ENCODE results near the gene USP31.
A peak's percentile ranks its signal among the peaks of the same experiment; 100 is the strongest.

Gene USP31

DNA sequence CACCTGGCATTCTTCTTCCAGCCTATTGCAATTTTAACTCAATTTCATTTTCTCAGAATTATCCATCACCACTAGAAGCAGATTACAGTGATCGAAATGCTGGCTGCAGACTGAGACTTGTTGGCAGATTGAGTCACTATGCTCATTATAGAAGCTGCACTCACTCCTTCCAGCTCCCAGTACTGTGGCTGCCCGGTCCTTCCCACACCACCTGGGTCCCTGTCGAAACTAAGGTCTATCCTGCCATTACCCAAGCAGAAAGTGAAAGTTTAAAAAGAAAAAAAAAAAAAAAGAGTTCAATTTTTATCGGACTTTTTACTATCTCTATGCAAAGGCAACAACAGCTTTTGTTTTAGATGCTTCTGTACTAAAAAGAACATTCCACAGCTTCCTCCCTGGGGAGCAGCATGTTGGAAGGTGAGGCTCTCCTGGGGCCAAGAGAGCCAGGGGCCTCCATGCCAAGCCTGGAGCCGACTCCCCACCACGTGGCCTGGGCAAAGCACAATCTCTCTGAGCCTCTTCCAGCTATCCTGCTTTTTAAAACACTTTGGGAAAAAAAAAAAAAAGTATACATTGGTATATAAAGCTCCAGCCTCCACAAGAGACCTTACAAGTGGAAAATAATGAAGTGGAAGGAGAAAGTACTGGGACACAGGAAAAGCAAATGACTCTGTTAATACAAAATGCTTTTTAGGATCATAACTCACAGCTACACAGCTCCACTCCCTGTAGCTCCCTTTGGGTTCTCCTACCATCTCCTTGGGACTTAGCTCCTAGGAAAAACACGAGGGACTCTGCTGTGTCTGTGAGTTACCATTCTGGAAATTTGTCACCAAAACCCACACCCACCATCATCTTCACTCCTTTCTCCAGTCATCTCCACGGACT, 77.8 kb downstream of the USP31 start:
- H3K4me3 ChIP-seq (ENCODE audit: low read length), result no peak overlapping the region
- TF ChIP-seq, protein P1, sequence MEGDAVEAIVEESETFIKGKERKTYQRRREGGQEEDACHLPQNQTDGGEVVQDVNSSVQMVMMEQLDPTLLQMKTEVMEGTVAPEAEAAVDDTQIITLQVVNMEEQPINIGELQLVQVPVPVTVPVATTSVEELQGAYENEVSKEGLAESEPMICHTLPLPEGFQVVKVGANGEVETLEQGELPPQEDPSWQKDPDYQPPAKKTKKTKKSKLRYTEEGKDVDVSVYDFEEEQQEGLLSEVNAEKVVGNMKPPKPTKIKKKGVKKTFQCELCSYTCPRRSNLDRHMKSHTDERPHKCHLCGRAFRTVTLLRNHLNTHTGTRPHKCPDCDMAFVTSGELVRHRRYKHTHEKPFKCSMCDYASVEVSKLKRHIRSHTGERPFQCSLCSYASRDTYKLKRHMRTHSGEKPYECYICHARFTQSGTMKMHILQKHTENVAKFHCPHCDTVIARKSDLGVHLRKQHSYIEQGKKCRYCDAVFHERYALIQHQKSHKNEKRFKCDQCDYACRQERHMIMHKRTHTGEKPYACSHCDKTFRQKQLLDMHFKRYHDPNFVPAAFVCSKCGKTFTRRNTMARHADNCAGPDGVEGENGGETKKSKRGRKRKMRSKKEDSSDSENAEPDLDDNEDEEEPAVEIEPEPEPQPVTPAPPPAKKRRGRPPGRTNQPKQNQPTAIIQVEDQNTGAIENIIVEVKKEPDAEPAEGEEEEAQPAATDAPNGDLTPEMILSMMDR (IDR thresholded peaks at IDR 0.05; ENCODE audit: insufficient read depth, low read depth, low read length, missing control alignments), result no peak
- DNase-seq (ENCODE audit: low read depth), result peak; percentile 93

DNA sequence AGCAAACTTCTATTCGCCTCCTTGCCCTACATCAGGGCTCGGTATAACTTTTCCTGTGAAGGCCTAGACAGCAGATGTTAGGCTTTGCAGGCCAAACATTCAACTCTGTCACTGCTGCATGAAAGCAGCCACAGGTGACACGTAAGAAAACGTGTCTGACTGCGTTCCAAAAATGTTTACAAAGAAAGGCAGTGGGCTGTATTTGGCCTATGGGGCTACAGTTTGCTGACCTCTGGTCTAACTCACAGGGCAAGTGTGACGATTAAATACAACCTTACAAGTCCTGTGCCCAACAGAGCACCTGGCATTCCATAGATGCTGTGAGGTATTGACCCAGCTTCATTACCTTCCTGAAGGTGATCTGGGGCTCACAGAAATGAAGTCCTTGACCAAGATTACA, 79.4 kb downstream of the USP31 start:
- TF ChIP-seq, protein P1 (IDR thresholded peaks at IDR 0.05; ENCODE audit: insufficient read depth, low read depth, low read length, missing control alignments), result no peak
- H3K4me3 ChIP-seq (ENCODE audit: low read length), result no peak overlapping the region
- no peak for DNase-seq (ENCODE audit: low read depth)

DNA sequence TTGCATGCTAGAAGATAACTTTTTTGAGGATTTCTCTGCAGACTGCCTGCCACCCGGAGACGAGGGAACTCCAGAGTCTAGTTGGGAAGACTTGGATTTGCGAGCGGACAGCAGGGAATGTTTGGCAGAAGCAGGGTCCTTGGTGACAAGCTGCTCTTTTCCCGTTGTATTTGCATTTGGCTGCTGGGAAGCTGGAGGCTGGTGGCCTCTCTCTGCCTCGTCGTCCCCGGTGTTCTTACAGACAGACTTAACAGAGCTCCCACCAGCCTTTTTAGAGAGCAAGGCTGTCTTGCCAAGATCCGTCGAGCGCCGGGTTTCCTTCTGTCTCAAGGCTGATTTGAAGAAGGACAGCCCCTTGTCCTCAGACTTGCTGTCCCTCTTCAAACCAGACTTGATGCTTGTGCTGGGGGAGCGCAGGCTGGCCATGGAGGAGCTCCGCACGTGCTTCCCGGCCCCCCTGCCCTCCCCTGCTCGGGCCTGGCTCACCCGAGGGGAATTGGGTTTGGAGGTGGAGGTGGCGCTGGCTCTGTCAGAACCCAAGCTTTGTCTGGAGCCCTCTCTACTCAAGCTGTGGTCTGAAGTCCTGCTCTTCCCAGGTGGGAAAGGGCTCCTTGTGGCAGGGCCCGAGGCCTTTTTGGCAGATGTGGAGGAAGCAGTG, 81.0 kb downstream of the USP31 start:
- TF ChIP-seq, protein P1 (IDR thresholded peaks at IDR 0.05; ENCODE audit: insufficient read depth, low read depth, low read length, missing control alignments), result no peak
- no peak for DNase-seq (ENCODE audit: low read depth)

DNA sequence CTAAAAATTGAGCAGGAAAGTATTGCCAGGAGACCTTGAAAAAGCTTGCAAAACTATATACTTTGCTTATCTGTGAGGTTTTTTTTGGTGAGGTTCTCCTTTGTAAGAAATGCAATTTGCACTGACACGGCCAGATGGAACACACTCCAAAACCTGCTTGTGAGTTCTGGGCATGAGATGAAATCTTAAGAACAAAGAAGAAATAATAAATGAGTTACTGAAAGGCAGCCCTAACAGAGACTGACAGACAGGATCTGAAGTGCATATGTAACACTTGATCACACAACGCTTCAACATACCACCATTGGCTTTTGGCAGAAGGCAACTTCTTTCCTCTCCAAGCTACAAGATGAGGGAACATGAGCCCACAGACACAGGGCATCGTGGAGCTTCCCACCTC, 82.6 kb downstream of the USP31 start:
- no peak overlapping the region for H3K4me3 ChIP-seq (ENCODE audit: low read length)
- DNase-seq (ENCODE audit: low read depth), result no peak
- TF ChIP-seq, protein P1 (IDR thresholded peaks at IDR 0.05; ENCODE audit: insufficient read depth, low read depth, low read length, missing control alignments), result no peak

More for the DNA sequence above, 81.0 kb downstream of the USP31 start:
- H3K4me3 ChIP-seq (ENCODE audit: low read length), result no peak overlapping the region

DNA sequence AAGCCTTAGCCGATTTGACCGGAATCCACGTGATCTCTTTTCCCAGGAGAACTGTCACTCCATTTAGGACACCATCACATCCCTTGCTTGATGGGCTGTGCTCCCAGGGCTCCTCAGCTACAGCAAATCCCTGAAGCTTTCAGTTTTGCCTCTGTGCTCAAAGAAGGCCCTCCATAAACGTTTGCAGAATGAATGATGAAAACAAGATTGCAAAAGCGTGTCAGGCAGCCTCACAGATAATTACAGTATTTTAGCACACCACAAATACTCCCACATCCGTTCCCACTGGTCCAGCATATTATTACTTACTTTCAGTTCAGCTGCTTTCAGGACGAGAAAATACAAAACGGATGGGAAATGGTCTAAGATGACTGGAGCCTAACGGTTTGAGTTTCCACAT, 84.6 kb downstream of the USP31 start:
- DNase-seq (ENCODE audit: low read depth), result no peak
- no peak overlapping the region for H3K4me3 ChIP-seq (ENCODE audit: low read length)
- TF ChIP-seq, protein P1 (IDR thresholded peaks at IDR 0.05; ENCODE audit: insufficient read depth, low read depth, low read length, missing control alignments), result no peak

DNA sequence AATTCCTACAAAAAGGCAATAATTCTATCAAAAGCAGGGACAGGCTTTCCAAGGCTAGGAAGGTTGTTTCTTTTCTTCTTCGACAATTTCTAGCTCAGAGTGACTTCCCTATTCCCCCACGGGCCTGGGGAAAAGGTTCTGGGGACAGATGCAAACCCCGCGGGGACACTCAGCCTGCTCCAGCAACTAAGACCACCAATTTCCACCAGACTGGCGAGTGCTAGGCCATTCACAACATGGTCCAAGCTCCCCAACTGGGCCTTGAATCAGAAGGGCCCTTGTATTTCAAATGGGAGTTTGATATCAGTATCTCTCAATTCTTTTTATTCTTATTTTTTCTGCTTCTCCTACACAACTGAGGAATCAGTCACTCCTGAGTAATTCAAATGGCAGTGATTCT, 86.7 kb downstream of the USP31 start:
- TF ChIP-seq, protein P1 (IDR thresholded peaks at IDR 0.05; ENCODE audit: insufficient read depth, low read depth, low read length, missing control alignments), result no peak
- H3K4me3 ChIP-seq (ENCODE audit: low read length), result no peak overlapping the region
- DNase-seq (ENCODE audit: low read depth), result no peak

Measured in epithelial cell of esophagus (primary cell).